WTC11 (cell line): Measurements from ENCODE around the gene SBF2. TPM values are rescaled to one million over a fixed set of nuclear protein-coding genes. Genes with fewer than 3 reads are reported as not detected.

ENCODE experiments used
- ATAC-seq: fragments of 200-7000 bp; cut with Tn5 transposase; 2 replicates; pipeline ENCODE4 v1.10.0; 2021; ENCODE audit warnings: mild to moderate bottlenecking, moderate library complexity
- CTCF ChIA-PET: fragments of 300-600 bp; sonication (Branson Sonifier 250); formaldehyde crosslinking; loops from one replicate; lab custom pipeline; 2021; ENCODE audit warnings: antibody characterized with exemption; lab: Charles Lee
- POLR2A ChIA-PET: fragments of 350-600 bp; sonication (Branson Sonifier 250); formaldehyde crosslinking; loops from one replicate; lab custom pipeline; 2021; ENCODE audit warnings: antibody characterized with exemption; lab: Charles Lee
- DNase-seq: peaks from one replicate; pipeline ENCODE4 v3.0.0; 2021; ENCODE audit warnings: low spot score
- H3K27ac Mint-ChIP-seq: 2 replicates; pipeline ENCODE4 v1.8.0; 2021; ENCODE audit warnings: mixed read lengths
- H3K27me3 Mint-ChIP-seq: 2 replicates; pipeline ENCODE4 v1.8.0; 2021; ENCODE audit warnings: low read depth, mild to moderate bottlenecking, moderate library complexity, mixed read lengths
- H3K36me3 Mint-ChIP-seq: 2 replicates; pipeline ENCODE4 v1.8.0; 2021; ENCODE audit warnings: mixed read lengths
- H3K4me1 Mint-ChIP-seq: 2 replicates; pipeline ENCODE4 v1.8.0; 2022; ENCODE audit warnings: mixed read lengths
- H3K4me3 Mint-ChIP-seq: 2 replicates; pipeline ENCODE4 v1.8.0; 2021; ENCODE audit warnings: mild to moderate bottlenecking, moderate library complexity, mixed read lengths
- H3K9me3 Mint-ChIP-seq: 2 replicates; pipeline ENCODE4 v1.8.0; 2021; ENCODE audit warnings: mixed read lengths
- AFF4 ChIP-seq: sonication (generic); formaldehyde crosslinking; IDR thresholded peaks from 2 replicates; pipeline ENCODE4 v1.8.1; 2023; ENCODE audit warnings: mild to moderate bottlenecking, missing genetic modification reagents, borderline replicate concordance
- ETV6 ChIP-seq: sonication (generic); formaldehyde crosslinking; IDR thresholded peaks from 2 replicates; pipeline ENCODE4 v1.8.1; 2022; ENCODE audit warnings: mild to moderate bottlenecking, missing genetic modification reagents
- FOXP1 ChIP-seq: sonication (generic); formaldehyde crosslinking; IDR thresholded peaks from 2 replicates; pipeline ENCODE4 v1.8.0; 2022; ENCODE audit warnings: missing genetic modification reagents, mild to moderate bottlenecking, moderate library complexity, borderline replicate concordance
- JAZF1 ChIP-seq: fragments of 250-450 bp; sonication (Bioruptor Pico); IDR thresholded peaks from 2 replicates; pipeline ENCODE4 v1.9.0; 2021; ENCODE audit warnings: moderate library complexity, mild to moderate bottlenecking, inconsistent platforms
- NFYB ChIP-seq: sonication (generic); formaldehyde crosslinking; conservative IDR thresholded peaks from 2 replicates; pipeline ENCODE4 v1.8.0; 2022; ENCODE audit warnings: low read depth, missing genetic modification reagents
- NR2C2 ChIP-seq: sonication (generic); formaldehyde crosslinking; IDR thresholded peaks from 2 replicates; pipeline ENCODE4 v1.8.0; 2022; ENCODE audit warnings: mild to moderate bottlenecking, missing genetic modification reagents
- PRRX2 ChIP-seq: fragments of 250-450 bp; sonication (Bioruptor Pico); IDR thresholded peaks from 2 replicates; pipeline ENCODE4 v1.8.0; 2021; ENCODE audit warnings: mild to moderate bottlenecking
- TEAD1 ChIP-seq: sonication (generic); formaldehyde crosslinking; IDR thresholded peaks from 2 replicates; pipeline ENCODE4 v1.8.0; 2022; ENCODE audit warnings: mild to moderate bottlenecking, missing genetic modification reagents
- TP53 ChIP-seq: sonication (generic); formaldehyde crosslinking; IDR thresholded peaks from 2 replicates; pipeline ENCODE4 v1.8.1; 2023; ENCODE audit warnings: mild to moderate bottlenecking, missing genetic modification reagents
- ZBTB21 ChIP-seq: sonication (generic); formaldehyde crosslinking; IDR thresholded peaks from 2 replicates; pipeline ENCODE4 v1.8.1; 2023; ENCODE audit warnings: mild to moderate bottlenecking, missing genetic modification reagents, borderline replicate concordance
- ZBTB43 ChIP-seq: sonication (generic); formaldehyde crosslinking; IDR thresholded peaks from 2 replicates; pipeline ENCODE4 v1.8.1; 2023; ENCODE audit warnings: mild to moderate bottlenecking, missing genetic modification reagents
- ZNF281 ChIP-seq: sonication (generic); formaldehyde crosslinking; IDR thresholded peaks from 2 replicates; pipeline ENCODE4 v1.8.0; 2023; ENCODE audit warnings: mild to moderate bottlenecking, missing genetic modification reagents
- total RNA-seq: library from RNA; stranded (reverse); gene quantifications from 3 replicates; pipeline ENCODE4 v1.2.3, GENCODE V29; 2021
- TF ChIP-seq, protein P1 (sequence below): sonication (generic); formaldehyde crosslinking; IDR thresholded peaks from 2 replicates; pipeline ENCODE4 v1.8.1; 2022; ENCODE audit warnings: low read depth, mild to moderate bottlenecking, moderate library complexity, missing genetic modification reagents, borderline replicate concordance
- TF ChIP-seq, protein P2 (sequence below): sonication (generic); formaldehyde crosslinking; IDR thresholded peaks from 2 replicates; pipeline ENCODE4 v1.8.0; 2023; ENCODE audit warnings: missing genetic modification reagents, mild to moderate bottlenecking, borderline replicate concordance
- TF ChIP-seq, protein P3 (sequence below): fragments of 250-450 bp; sonication (Bioruptor Pico); IDR thresholded peaks from 2 replicates; pipeline ENCODE4 v2.1.2; 2022; ENCODE audit warnings: mild to moderate bottlenecking, moderate library complexity

SBF2 gene
- total RNA-seq, 1 experiment from 2014 or later = 47.6 TPM

- H3K27me3 Mint-ChIP-seq = no peaks in the 10 kb centered on the region
- peak overlapping the region; percentile 33 for H3K27ac Mint-ChIP-seq
- H3K36me3 Mint-ChIP-seq = no peaks in the 10 kb centered on the region
- ChIA-PET CTCF (interaction anchor here (0.6 to 2.1 kb wide), 6 partner anchors 9 to 439 kb away, joined by 3 to 12 read pairs (median 4); partner anchors contain the start of gene ADM), POLR2A (interaction anchor here (0.7 kb wide), 2 partner anchors 17 to 440 kb away, joined by 5 read pairs; no protein-coding TSS in a partner anchor)
- ATAC-seq (no peak), DNase-seq (no peak)
- no peak overlapping the region for H3K4me3 Mint-ChIP-seq
- peaks cover 29% of the 10 kb centered on the region for H3K4me1 Mint-ChIP-seq
- TF ChIP-seq ETV6 (CRISPR knock-in tag) (no peak), ZNF281 (CRISPR knock-in tag) (no peak), ZBTB21 (no peak), ZBTB43 (no peak), TP53 (CRISPR knock-in tag) (no peak), PRRX2 (CRISPR knock-in tag) (no peak), AFF4 (CRISPR knock-in tag) (no peak), TEAD1 (CRISPR knock-in tag) (no peak), NR2C2 (CRISPR knock-in tag) (no peak), NFYB (CRISPR knock-in tag) (no peak), FOXP1 (CRISPR knock-in tag) (no peak), JAZF1 (no peak)
- TF ChIP-seq, protein P1, sequence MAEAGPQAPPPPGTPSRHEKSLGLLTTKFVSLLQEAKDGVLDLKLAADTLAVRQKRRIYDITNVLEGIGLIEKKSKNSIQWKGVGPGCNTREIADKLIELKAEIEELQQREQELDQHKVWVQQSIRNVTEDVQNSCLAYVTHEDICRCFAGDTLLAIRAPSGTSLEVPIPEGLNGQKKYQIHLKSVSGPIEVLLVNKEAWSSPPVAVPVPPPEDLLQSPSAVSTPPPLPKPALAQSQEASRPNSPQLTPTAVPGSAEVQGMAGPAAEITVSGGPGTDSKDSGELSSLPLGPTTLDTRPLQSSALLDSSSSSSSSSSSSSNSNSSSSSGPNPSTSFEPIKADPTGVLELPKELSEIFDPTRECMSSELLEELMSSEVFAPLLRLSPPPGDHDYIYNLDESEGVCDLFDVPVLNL = no peak
- TF ChIP-seq, protein P2, sequence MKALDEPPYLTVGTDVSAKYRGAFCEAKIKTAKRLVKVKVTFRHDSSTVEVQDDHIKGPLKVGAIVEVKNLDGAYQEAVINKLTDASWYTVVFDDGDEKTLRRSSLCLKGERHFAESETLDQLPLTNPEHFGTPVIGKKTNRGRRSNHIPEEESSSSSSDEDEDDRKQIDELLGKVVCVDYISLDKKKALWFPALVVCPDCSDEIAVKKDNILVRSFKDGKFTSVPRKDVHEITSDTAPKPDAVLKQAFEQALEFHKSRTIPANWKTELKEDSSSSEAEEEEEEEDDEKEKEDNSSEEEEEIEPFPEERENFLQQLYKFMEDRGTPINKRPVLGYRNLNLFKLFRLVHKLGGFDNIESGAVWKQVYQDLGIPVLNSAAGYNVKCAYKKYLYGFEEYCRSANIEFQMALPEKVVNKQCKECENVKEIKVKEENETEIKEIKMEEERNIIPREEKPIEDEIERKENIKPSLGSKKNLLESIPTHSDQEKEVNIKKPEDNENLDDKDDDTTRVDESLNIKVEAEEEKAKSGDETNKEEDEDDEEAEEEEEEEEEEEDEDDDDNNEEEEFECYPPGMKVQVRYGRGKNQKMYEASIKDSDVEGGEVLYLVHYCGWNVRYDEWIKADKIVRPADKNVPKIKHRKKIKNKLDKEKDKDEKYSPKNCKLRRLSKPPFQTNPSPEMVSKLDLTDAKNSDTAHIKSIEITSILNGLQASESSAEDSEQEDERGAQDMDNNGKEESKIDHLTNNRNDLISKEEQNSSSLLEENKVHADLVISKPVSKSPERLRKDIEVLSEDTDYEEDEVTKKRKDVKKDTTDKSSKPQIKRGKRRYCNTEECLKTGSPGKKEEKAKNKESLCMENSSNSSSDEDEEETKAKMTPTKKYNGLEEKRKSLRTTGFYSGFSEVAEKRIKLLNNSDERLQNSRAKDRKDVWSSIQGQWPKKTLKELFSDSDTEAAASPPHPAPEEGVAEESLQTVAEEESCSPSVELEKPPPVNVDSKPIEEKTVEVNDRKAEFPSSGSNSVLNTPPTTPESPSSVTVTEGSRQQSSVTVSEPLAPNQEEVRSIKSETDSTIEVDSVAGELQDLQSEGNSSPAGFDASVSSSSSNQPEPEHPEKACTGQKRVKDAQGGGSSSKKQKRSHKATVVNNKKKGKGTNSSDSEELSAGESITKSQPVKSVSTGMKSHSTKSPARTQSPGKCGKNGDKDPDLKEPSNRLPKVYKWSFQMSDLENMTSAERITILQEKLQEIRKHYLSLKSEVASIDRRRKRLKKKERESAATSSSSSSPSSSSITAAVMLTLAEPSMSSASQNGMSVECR (CRISPR knock-in tag) = no peak
- TF ChIP-seq, protein P3, sequence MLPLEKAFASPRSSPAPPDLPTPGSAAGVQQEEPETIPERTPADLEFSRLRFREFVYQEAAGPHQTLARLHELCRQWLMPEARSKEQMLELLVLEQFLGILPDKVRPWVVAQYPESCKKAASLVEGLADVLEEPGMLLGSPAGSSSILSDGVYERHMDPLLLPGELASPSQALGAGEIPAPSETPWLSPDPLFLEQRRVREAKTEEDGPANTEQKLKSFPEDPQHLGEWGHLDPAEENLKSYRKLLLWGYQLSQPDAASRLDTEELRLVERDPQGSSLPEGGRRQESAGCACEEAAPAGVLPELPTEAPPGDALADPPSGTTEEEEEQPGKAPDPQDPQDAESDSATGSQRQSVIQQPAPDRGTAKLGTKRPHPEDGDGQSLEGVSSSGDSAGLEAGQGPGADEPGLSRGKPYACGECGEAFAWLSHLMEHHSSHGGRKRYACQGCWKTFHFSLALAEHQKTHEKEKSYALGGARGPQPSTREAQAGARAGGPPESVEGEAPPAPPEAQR = no peak
- H3K9me3 Mint-ChIP-seq = no peaks in the 10 kb centered on the region
These were observed 320.1 kb downstream of the SBF2 start for GRCh38 chr11:9973921-9974320.
